H1 (cell line): ENCODE data around the gene FAAH2. TPM values are rescaled to one million over a fixed set of nuclear protein-coding genes. Genes with fewer than 3 reads are reported as not detected.

Experiments used
- CTCF ChIA-PET: fragments of 300-600 bp; sonication (Branson Sonifier 250); formaldehyde crosslinking; loops from one replicate; lab custom pipeline; 2021; ENCODE audit not compliant: partially characterized antibody; lab: Charles Lee
- POLR2A ChIA-PET: fragments of 300-600 bp; sonication (Branson Sonifier 250); formaldehyde crosslinking; loops from one replicate; lab custom pipeline; 2021; ENCODE audit warnings: inconsistent platforms; ENCODE audit not compliant: partially characterized antibody; lab: Charles Lee
- DNase-seq, 2 experiments: peaks; one replicate each; pipeline versions ENCODE4 v3.0.0 to v3.0.0-alpha.2; 2010 to 2022; ENCODE audit warnings: low spot score in 2 of 2, low read depth in 1 of 2, mixed read lengths in 1 of 2
- FAIRE-seq: peaks from 2 replicates; lab custom pipeline; 2011; peaks lifted over from hg19 to GRCh38; lab: Jason Lieb, UNC
- H2AFZ ChIP-seq: 2 replicates; pipeline ENCODE4 v1.8.1; 2012; ENCODE audit warnings: low read length, inconsistent platforms
- H2AK5ac ChIP-seq: 2 replicates; pipeline ENCODE4 v1.6.1; 2013; ENCODE audit warnings: low read depth, low read length
- H2BK120ac ChIP-seq: replicated peaks from 2 replicates; pipeline ENCODE3; 2013; ENCODE audit warnings: low read depth, low read length, inconsistent platforms
- H2BK12ac ChIP-seq: 2 replicates; pipeline ENCODE4 v1.6.1; 2013; ENCODE audit warnings: low read depth, low read length
- H2BK15ac ChIP-seq: 2 replicates; pipeline ENCODE4 v1.6.1; 2013; ENCODE audit warnings: low read length
- H2BK20ac ChIP-seq: 2 replicates; pipeline ENCODE4 v1.6.1; 2013; ENCODE audit warnings: low read length
- H2BK5ac ChIP-seq: 2 replicates; pipeline ENCODE4 v1.6.1; 2013; ENCODE audit warnings: low read depth, low read length
- H3K14ac ChIP-seq: 2 replicates; pipeline ENCODE4 v1.6.1; 2013; ENCODE audit warnings: inconsistent platforms; ENCODE audit not compliant: insufficient read length
- H3K18ac ChIP-seq: 2 replicates; pipeline ENCODE4 v1.6.1; 2013; ENCODE audit warnings: low read length; ENCODE audit errors: extremely low read depth
- H3K23ac ChIP-seq: 2 replicates; pipeline ENCODE4 v1.6.1; 2013; ENCODE audit warnings: inconsistent platforms; ENCODE audit not compliant: insufficient read length
- H3K23me2 ChIP-seq: 2 replicates; pipeline ENCODE4 v1.6.1; 2013; ENCODE audit warnings: low read depth, low read length
- H3K27ac ChIP-seq: 2 replicates; pipeline ENCODE4 v1.6.1; 2011; ENCODE audit warnings: low read depth, low read length, inconsistent platforms
- H3K27me3 ChIP-seq, 4 experiments: replicated peaks in 1 of 4; 1 replicate in 1 of 4; 2 replicates in 3 of 4; pipeline versions ENCODE4 v1.6.1 to v1.8.1; 2011 to 2013; ENCODE audit warnings: low read length in 3 of 4, mild to moderate bottlenecking in 3 of 4, inconsistent platforms in 2 of 4, mixed read lengths in 2 of 4, moderate library complexity in 1 of 4; ENCODE audit not compliant: control insufficient read depth in 3 of 4, insufficient read depth in 3 of 4; ENCODE audit errors: extremely low read depth in 1 of 4
- H3K36me3 ChIP-seq, 4 experiments: 2 replicates each; pipeline versions ENCODE4 v1.6.1 to v1.8.1; 2011 to 2013; ENCODE audit warnings: mild to moderate bottlenecking in 4 of 4, low read length in 3 of 4, moderate library complexity in 2 of 4, control low read depth in 1 of 4, inconsistent platforms in 1 of 4; ENCODE audit not compliant: insufficient read depth in 4 of 4, control insufficient read depth in 2 of 4
- H3K4ac ChIP-seq: replicated peaks from 2 replicates; pipeline ENCODE3; 2013; ENCODE audit warnings: low read length, low read depth, mixed read lengths, inconsistent platforms; ENCODE audit not compliant: insufficient read length
- H3K4me1 ChIP-seq, 4 experiments: replicated peaks in 1 of 4; 1 replicate in 1 of 4; 2 replicates in 3 of 4; pipeline versions ENCODE4 v1.6.1 to v1.8.1; 2011 to 2013; ENCODE audit warnings: low read length in 3 of 4, inconsistent platforms in 2 of 4, mixed read lengths in 1 of 4; ENCODE audit not compliant: insufficient read depth in 4 of 4, control insufficient read depth in 3 of 4
- H3K4me2 ChIP-seq, 2 experiments: 2 replicates each; pipeline versions ENCODE4 v1.6.1 to v1.8.1; 2011 to 2013; ENCODE audit warnings: low read depth in 2 of 2, low read length in 2 of 2, control low read depth in 1 of 2, inconsistent platforms in 1 of 2, mild to moderate bottlenecking in 1 of 2; ENCODE audit not compliant: insufficient read depth in 1 of 2
- H3K4me3 ChIP-seq, 4 experiments: fragments of 200-600, 300-600 bp in 1 of 4; sonication (generic), shearing (Covaris generic), sonication (Bioruptor Twin) in 1 of 4; 2 replicates each; pipeline versions ENCODE4 v1.5.1 to v1.8.1; 2011 to 2016; ENCODE audit warnings: low read length in 4 of 4, low read depth in 3 of 4, control low read depth in 2 of 4, inconsistent platforms in 2 of 4, mild to moderate bottlenecking in 2 of 4, mixed read lengths in 1 of 4, moderate library complexity in 1 of 4; ENCODE audit not compliant: insufficient read depth in 2 of 4; ENCODE audit errors: extremely low read depth in 1 of 4
- H3K56ac ChIP-seq: replicated peaks from 2 replicates; pipeline ENCODE3; 2013; ENCODE audit warnings: low read depth, mild to moderate bottlenecking, mixed read lengths, low read length, inconsistent platforms; ENCODE audit not compliant: insufficient read length
- H3K79me1 ChIP-seq: 2 replicates; pipeline ENCODE4 v1.6.1; 2013; ENCODE audit warnings: low read depth, low read length, control low read depth
- H3K79me2 ChIP-seq, 2 experiments: 2 replicates each; pipeline versions ENCODE4 v1.6.1 to v1.8.1; 2012 to 2013; ENCODE audit warnings: low read length in 2 of 2, mild to moderate bottlenecking in 2 of 2, inconsistent platforms in 1 of 2; ENCODE audit not compliant: insufficient read depth in 2 of 2, control insufficient read depth in 1 of 2
- H3K9ac ChIP-seq, 4 experiments: replicated peaks in 1 of 4; 1 replicate in 1 of 4; 2 replicates in 3 of 4; pipeline versions ENCODE4 v1.6.1 to v1.8.1; 2011 to 2013; ENCODE audit warnings: low read depth in 3 of 4, low read length in 3 of 4, control low read depth in 2 of 4, mild to moderate bottlenecking in 2 of 4, moderate library complexity in 2 of 4, inconsistent platforms in 1 of 4; ENCODE audit errors: extremely low read depth in 1 of 4
- H3K9me3 ChIP-seq, 2 experiments: 2 replicates each; pipeline versions ENCODE4 v1.6.1 to v1.8.1; 2012 to 2013; ENCODE audit warnings: mild to moderate bottlenecking in 2 of 2, moderate library complexity in 2 of 2, control low read depth in 1 of 2, inconsistent platforms in 1 of 2, low read depth in 1 of 2, low read length in 1 of 2, mixed read lengths in 1 of 2; ENCODE audit not compliant: insufficient read depth in 2 of 2
- H4K20me1 ChIP-seq, 2 experiments: replicated peaks in 1 of 2; 2 replicates each; pipeline versions ENCODE3 to v1.8.1; 2011 to 2013; ENCODE audit warnings: inconsistent platforms in 2 of 2, low read length in 2 of 2, mild to moderate bottlenecking in 1 of 2; ENCODE audit not compliant: insufficient read depth in 2 of 2, control insufficient read depth in 1 of 2
- H4K5ac ChIP-seq: 2 replicates; pipeline ENCODE4 v1.6.1; 2013; ENCODE audit warnings: low read length, low read depth, mixed read lengths, inconsistent platforms; ENCODE audit not compliant: insufficient read length
- H4K8ac ChIP-seq: 2 replicates; pipeline ENCODE4 v1.8.0; 2013; ENCODE audit warnings: mild to moderate bottlenecking, moderate library complexity, low read length, inconsistent platforms; ENCODE audit not compliant: insufficient read depth; ENCODE audit errors: extremely low read depth
- H4K91ac ChIP-seq: replicated peaks from 2 replicates; pipeline ENCODE3; 2013; ENCODE audit warnings: low read length, mixed read lengths, inconsistent platforms; ENCODE audit not compliant: insufficient read length
- RNF2 ChIP-seq: fragments of 200-900, 300-1000 bp; sonication (generic); IDR thresholded peaks from 2 replicates; pipeline ENCODE4 v1.7.1; 2016; ENCODE audit warnings: borderline replicate concordance, low read depth, mild to moderate bottlenecking, antibody characterized with exemption, low read length; ENCODE audit not compliant: poor library complexity, severe bottlenecking; ENCODE audit errors: missing control alignments
- SIN3A ChIP-seq, 2 experiments: IDR thresholded peaks in 1 of 2; conservative IDR thresholded peaks in 1 of 2; 2 replicates each; pipeline ENCODE4 v1.6.1; 2011 to 2012; ENCODE audit warnings: low read length in 2 of 2, improper control_type of control experiment in 1 of 2, low read depth in 1 of 2, mild to moderate bottlenecking in 1 of 2
- SP4 ChIP-seq: IDR thresholded peaks from 2 replicates; pipeline ENCODE4 v1.6.1; 2012; ENCODE audit warnings: low read length, inconsistent platforms
- TCF12 ChIP-seq: IDR thresholded peaks from 2 replicates; pipeline ENCODE4 v1.6.1; 2011; ENCODE audit warnings: low read depth, mild to moderate bottlenecking, low read length
- WGBS, 2 experiments: shearing (Covaris generic) in 1 of 2; methylation state at CpG; one replicate each; pipeline versions ENCODE4 v1.1.6 to v1.1.7; 2013 to 2015; ENCODE audit warnings: low lambda C conversion rate in 2 of 2, mixed read lengths in 2 of 2, inconsistent platforms in 1 of 2, low coverage in 1 of 2, missing lambda C conversion rate in 1 of 2; ENCODE audit not compliant: insufficient replicate concordance in 2 of 2, insufficient coverage in 1 of 2, insufficient read length in 1 of 2; ENCODE audit errors: extremely low coverage in 1 of 2, missing lambda C conversion rate in 1 of 2; 5-methylcytosine and 5-hydroxymethylcytosine counted together
- polyA plus RNA-seq, 7 experiments: library from polyadenylated mRNA; depleted of rRNA in 3 of 7; stranded (reverse) in 5 of 7; unstranded in 2 of 7; fragments of >200 nt in 5 of 7; fragments of 200-250 nt in 2 of 7; gene quantifications; 1 replicate in 5 of 7; 2 replicates in 1 of 7; 4 replicates in 1 of 7; pipeline versions ENCODE4 v1.2.1 to v1.2.3, GENCODE V29; 2011 to 2013; ENCODE audit warnings: missing spikeins in 2 of 7, mixed read lengths in 2 of 7
- total RNA-seq: library from RNA; stranded (reverse); fragmentation: NEBNext Ultra II Directional; extraction: Animal tissue kit (Norgen Biotek cat#: 25700); gene quantifications from 2 replicates; pipeline ENCODE4 v1.2.1, GENCODE V29; 2021
- TF ChIP-seq, protein P1 (sequence below), 3 experiments: IDR thresholded peaks; 1 replicate in 2 of 3; 2 replicates in 1 of 3; pipeline versions ENCODE4 v1.5.1 to v1.6.1; 2011; ENCODE audit warnings: low read length in 3 of 3, mild to moderate bottlenecking in 3 of 3, inconsistent platforms in 2 of 3, low read depth in 1 of 3, moderate library complexity in 1 of 3; ENCODE audit not compliant: insufficient read depth in 1 of 3; ENCODE audit errors: control extremely low read depth in 1 of 3

Gene FAAH2
- total and polyA plus RNA-seq, 2 of the 8 experiments (the other 6 are each of a cell fraction or from before 2014, with no cell fraction given) = 3.6 to 4.4 TPM

- Histone ChIP-seq H3K79me1 (no peaks in the 10 kb centered on the region), H3K23ac (no peak overlapping the region), H3K4me1 (no peaks in the 10 kb centered on the region), H3K4me3 (no peak overlapping the region), H2AK5ac (no peak overlapping the region), H3K79me2 (no peaks in the 10 kb centered on the region), H2BK15ac (no peak overlapping the region), H3K18ac (no peak overlapping the region), H3K9ac (no peak overlapping the region), H3K23me2 (no peaks in the 10 kb centered on the region), H3K27me3 (no peaks in the 10 kb centered on the region), H2BK120ac (no peak overlapping the region), H4K20me1 (no peaks in the 10 kb centered on the region), H2BK20ac (no peak overlapping the region), H3K36me3 (0 out of 8 replicates have a peak, but pooled peaks cover 0 to 3% (median 0%) of the 10 kb centered on the region in 4 experiments), H4K91ac (no peak overlapping the region), H3K4me2 (no peak overlapping the region), H3K56ac (no peak overlapping the region), H4K5ac (no peak overlapping the region), H4K8ac (no peak overlapping the region)
- POLR2A ChIA-PET = no interaction called here
- DNase-seq (no peak), FAIRE-seq (no peak)
- CTCF ChIA-PET = no interaction called here
- TF ChIP-seq RNF2 (no peak), SP4 (no peak), TCF12 (no peak), SIN3A (conservative IDR thresholded peaks at IDR 0.05 in 1 of 2, IDR thresholded peaks at IDR 0.05 in 1 of 2; ENCODE audit: low read depth in 1 of 2, low read length in 2 of 2) (no peak)
- TF ChIP-seq, protein P1, sequence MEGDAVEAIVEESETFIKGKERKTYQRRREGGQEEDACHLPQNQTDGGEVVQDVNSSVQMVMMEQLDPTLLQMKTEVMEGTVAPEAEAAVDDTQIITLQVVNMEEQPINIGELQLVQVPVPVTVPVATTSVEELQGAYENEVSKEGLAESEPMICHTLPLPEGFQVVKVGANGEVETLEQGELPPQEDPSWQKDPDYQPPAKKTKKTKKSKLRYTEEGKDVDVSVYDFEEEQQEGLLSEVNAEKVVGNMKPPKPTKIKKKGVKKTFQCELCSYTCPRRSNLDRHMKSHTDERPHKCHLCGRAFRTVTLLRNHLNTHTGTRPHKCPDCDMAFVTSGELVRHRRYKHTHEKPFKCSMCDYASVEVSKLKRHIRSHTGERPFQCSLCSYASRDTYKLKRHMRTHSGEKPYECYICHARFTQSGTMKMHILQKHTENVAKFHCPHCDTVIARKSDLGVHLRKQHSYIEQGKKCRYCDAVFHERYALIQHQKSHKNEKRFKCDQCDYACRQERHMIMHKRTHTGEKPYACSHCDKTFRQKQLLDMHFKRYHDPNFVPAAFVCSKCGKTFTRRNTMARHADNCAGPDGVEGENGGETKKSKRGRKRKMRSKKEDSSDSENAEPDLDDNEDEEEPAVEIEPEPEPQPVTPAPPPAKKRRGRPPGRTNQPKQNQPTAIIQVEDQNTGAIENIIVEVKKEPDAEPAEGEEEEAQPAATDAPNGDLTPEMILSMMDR (IDR thresholded peaks at IDR 0.05; ENCODE audit: control extremely low read depth in 1 of 3, insufficient read depth in 1 of 3, low read depth in 1 of 3, low read length in 3 of 3) = peak in 1 of 3 experiments; percentile 3; a peak in 1 of 4 replicates
- TF ChIP-seq, all 59 proteins: peak for 1
- Histone ChIP-seq H2BK5ac (no peak overlapping the region), H3K9me3 (0 out of 4 replicates have a peak, but pooled peaks cover 0 to 6% of the 10 kb centered on the region in 2 experiments), H2AFZ (no peak overlapping the region), H3K27ac (no peak overlapping the region), H2BK12ac (no peak overlapping the region), H3K14ac (no peak overlapping the region), H3K4ac (no peak overlapping the region)
- 71% methylated on average over 5 of the region's 5 CpGs; no CpG with 5 or more reads in 1 of the 2 experiments for WGBS, 2 experiments
These were observed 158.6 kb downstream of the FAAH2 start for GRCh38 chrX:57445076-57445475.
